Measurements from ENCODE around the gene FOLR2. TPM values are rescaled to one million over a fixed set of nuclear protein-coding genes. Genes with fewer than 3 reads are reported as not detected.

Gene FOLR2
- polyA plus RNA-seq, 3 donors, result 54.7 to 63.8 (median 62.6) TPM

DNA sequence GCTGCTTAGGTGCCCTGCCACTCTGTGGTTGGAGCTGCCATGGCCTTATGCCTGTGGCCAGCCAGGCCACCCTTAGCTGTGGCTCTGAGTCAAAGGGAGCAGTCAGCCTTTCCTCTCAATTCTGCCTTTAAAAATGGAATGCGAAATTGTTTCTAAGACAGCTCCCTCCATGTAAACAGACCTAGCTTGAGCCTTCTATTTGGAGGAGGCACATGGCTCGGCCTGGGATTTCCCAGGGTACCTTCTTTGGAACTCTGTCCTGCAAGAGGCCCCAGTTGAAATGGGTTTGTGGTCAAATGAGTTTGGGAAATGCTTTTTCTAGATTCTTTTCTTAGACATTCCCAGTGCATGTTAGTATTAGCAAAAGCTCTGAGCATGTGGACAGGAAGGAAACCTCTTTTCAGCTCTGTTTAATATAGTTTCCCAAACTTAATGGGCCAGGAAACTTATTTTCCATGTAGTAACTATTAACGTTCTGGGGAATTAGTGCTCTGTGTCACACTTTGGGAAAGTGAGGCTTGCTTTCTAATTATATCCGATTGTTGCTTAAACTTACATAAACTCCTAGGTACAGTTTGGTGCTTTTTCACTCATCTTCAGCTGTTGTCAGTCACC is 19.6 kb downstream of the FOLR2 start:
- Mint-ChIP-seq H3K4me1 (peaks cover 40% of the 10 kb centered on the region), H3K27me3 (ENCODE audit: low read depth in 3 of 3) (peaks cover 27 to 33% (median 29%) of the 10 kb centered on the region in 3 donors), H3K4me3 (no peak overlapping the region), H3K9me3 (peaks cover 0 to 17% (median 2%) of the 10 kb centered on the region in 7 donors), H3K27ac (peak overlapping the region in 2 of 7 donors; percentile 50), H3K36me3 (peaks cover 72 to 80% of the 10 kb centered on the region in 2 donors)
- no peak for DNase-seq
- intact Hi-C loops (cut with micrococcal nuclease), result no loop called here
- TF ChIP-seq, protein P1, sequence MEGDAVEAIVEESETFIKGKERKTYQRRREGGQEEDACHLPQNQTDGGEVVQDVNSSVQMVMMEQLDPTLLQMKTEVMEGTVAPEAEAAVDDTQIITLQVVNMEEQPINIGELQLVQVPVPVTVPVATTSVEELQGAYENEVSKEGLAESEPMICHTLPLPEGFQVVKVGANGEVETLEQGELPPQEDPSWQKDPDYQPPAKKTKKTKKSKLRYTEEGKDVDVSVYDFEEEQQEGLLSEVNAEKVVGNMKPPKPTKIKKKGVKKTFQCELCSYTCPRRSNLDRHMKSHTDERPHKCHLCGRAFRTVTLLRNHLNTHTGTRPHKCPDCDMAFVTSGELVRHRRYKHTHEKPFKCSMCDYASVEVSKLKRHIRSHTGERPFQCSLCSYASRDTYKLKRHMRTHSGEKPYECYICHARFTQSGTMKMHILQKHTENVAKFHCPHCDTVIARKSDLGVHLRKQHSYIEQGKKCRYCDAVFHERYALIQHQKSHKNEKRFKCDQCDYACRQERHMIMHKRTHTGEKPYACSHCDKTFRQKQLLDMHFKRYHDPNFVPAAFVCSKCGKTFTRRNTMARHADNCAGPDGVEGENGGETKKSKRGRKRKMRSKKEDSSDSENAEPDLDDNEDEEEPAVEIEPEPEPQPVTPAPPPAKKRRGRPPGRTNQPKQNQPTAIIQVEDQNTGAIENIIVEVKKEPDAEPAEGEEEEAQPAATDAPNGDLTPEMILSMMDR (IDR thresholded peaks at IDR 0.05), result no peak
- H3K4me2 ChIP-seq (replicated peaks; ENCODE audit: extremely low read depth, low read length, poor library complexity, severe bottlenecking), result no peak overlapping the region
- peaks cover 69 to 76% of the 10 kb centered on the region in 2 donors for H3K36me3 ChIP-seq (replicated peaks in 1 of 2; ENCODE audit: control insufficient read depth in 1 of 2, insufficient read depth in 2 of 2, low read length in 2 of 2)
- peaks cover 10 to 27% of the 10 kb centered on the region in 2 donors for H3K27me3 ChIP-seq (ENCODE audit: control insufficient read depth in 2 of 2, insufficient read depth in 2 of 2, low read length in 2 of 2)
- no peak overlapping the region for H2AFZ ChIP-seq (ENCODE audit: insufficient read depth, low read depth, low read length, poor library complexity, severe bottlenecking)
- no peaks in the 10 kb centered on the region for H3K9me3 ChIP-seq (replicated peaks in 1 of 2; ENCODE audit: control insufficient read depth in 1 of 2, insufficient read depth in 1 of 2, low read length in 2 of 2)
- H3K79me2 ChIP-seq (ENCODE audit: insufficient read depth, low read length), result no peaks in the 10 kb centered on the region
- no peak overlapping the region for H3K27ac ChIP-seq (ENCODE audit: low read depth in 1 of 2, low read length in 2 of 2)
- no peak overlapping the region for H3K4me3 ChIP-seq (replicated peaks in 1 of 3; ENCODE audit: low read depth in 2 of 3, low read length in 3 of 3)
- WGBS (ENCODE audit: insufficient coverage), result no CpG with 5 or more reads among the region's 4 CpGs
- no peak overlapping the region for H3K9ac ChIP-seq (ENCODE audit: insufficient read depth, low read length, poor library complexity, severe bottlenecking)
- peaks cover 89% of the 10 kb centered on the region for H4K20me1 ChIP-seq (ENCODE audit: insufficient read depth, low read length)
- peaks cover 26 to 31% of the 10 kb centered on the region in 2 donors for H3K4me1 ChIP-seq (ENCODE audit: control insufficient read depth in 1 of 2, insufficient read depth in 2 of 2, low read length in 2 of 2)

DNA sequence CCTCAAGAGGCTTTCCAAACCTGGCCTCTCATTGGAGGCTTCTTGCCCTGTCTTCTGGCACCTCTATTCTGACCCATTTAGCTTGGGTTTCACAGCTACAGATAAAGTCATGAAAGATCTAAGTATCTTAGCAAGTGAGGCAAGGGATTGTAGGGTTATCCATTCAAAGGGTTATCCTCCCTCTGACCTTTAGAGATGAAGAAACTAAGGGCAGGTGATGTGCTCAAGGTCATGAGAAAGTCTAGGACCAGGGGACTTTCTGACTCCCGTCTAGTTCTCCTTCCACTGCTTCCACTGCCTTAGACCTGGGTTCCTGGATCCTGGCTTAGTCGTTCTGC is 20.1 kb downstream of the FOLR2 start:
- Histone ChIP-seq H4K20me1 (ENCODE audit: insufficient read depth, low read length) (peaks cover 84% of the 10 kb centered on the region), H3K79me2 (ENCODE audit: insufficient read depth, low read length) (no peaks in the 10 kb centered on the region), H3K27me3 (ENCODE audit: control insufficient read depth in 2 of 2, insufficient read depth in 2 of 2, low read length in 2 of 2) (peaks cover 15 to 32% of the 10 kb centered on the region in 2 donors), H3K9ac (ENCODE audit: insufficient read depth, low read length, poor library complexity, severe bottlenecking) (no peak overlapping the region), H3K4me2 (replicated peaks; ENCODE audit: extremely low read depth, low read length, poor library complexity, severe bottlenecking) (no peak overlapping the region), H3K4me1 (ENCODE audit: control insufficient read depth in 1 of 2, insufficient read depth in 2 of 2, low read length in 2 of 2) (peaks cover 26 to 33% of the 10 kb centered on the region in 2 donors), H2AFZ (ENCODE audit: insufficient read depth, low read depth, low read length, poor library complexity, severe bottlenecking) (no peak overlapping the region), H3K36me3 (replicated peaks in 1 of 2; ENCODE audit: control insufficient read depth in 1 of 2, insufficient read depth in 2 of 2, low read length in 2 of 2) (peaks cover 64 to 70% of the 10 kb centered on the region in 2 donors), H3K9me3 (replicated peaks in 1 of 2; ENCODE audit: control insufficient read depth in 1 of 2, insufficient read depth in 1 of 2, low read length in 2 of 2) (peaks cover 0 to 5% of the 10 kb centered on the region in 2 donors), H3K27ac (ENCODE audit: low read depth in 1 of 2, low read length in 2 of 2) (no peak overlapping the region), H3K4me3 (replicated peaks in 1 of 3; ENCODE audit: low read depth in 2 of 3, low read length in 3 of 3) (no peak overlapping the region)
- no peak for DNase-seq
- Mint-ChIP-seq H3K36me3 (peaks cover 67 to 77% of the 10 kb centered on the region in 2 donors), H3K9me3 (peaks cover under 1 to 22% (median 3%) of the 10 kb centered on the region in 7 donors), H3K27ac (peak overlapping the region in 1 of 7 donors; percentile 23), H3K4me1 (peaks cover 42% of the 10 kb centered on the region), H3K27me3 (ENCODE audit: low read depth in 3 of 3) (peaks cover 32 to 39% (median 34%) of the 10 kb centered on the region in 3 donors), H3K4me3 (no peak overlapping the region)
- TF ChIP-seq, protein P1 (IDR thresholded peaks at IDR 0.05), result no peak
- WGBS (ENCODE audit: insufficient coverage), result 100% methylated on average over 1 of the region's 2 CpGs
- intact Hi-C loops (cut with micrococcal nuclease), result no loop called here

All from CD14-positive monocyte (primary cell).